Ramos (cell line): ENCODE data around the gene GRIP1.

Experiments used
- in situ Hi-C: fragments of 300-500 bp; cut with MboI; formaldehyde crosslinking; loops from one replicate; pipeline ENCODE4 v1.14.3; 2022; ENCODE audit warnings: low sequenced_read_pairs; ENCODE audit not compliant: unreplicated experiment

The GRIP1 gene

GRCh38 chr12:66302827-66303169 lies 376.1 kb downstream of the GRIP1 start:
- in situ Hi-C loops, result no loop called here

DNA sequence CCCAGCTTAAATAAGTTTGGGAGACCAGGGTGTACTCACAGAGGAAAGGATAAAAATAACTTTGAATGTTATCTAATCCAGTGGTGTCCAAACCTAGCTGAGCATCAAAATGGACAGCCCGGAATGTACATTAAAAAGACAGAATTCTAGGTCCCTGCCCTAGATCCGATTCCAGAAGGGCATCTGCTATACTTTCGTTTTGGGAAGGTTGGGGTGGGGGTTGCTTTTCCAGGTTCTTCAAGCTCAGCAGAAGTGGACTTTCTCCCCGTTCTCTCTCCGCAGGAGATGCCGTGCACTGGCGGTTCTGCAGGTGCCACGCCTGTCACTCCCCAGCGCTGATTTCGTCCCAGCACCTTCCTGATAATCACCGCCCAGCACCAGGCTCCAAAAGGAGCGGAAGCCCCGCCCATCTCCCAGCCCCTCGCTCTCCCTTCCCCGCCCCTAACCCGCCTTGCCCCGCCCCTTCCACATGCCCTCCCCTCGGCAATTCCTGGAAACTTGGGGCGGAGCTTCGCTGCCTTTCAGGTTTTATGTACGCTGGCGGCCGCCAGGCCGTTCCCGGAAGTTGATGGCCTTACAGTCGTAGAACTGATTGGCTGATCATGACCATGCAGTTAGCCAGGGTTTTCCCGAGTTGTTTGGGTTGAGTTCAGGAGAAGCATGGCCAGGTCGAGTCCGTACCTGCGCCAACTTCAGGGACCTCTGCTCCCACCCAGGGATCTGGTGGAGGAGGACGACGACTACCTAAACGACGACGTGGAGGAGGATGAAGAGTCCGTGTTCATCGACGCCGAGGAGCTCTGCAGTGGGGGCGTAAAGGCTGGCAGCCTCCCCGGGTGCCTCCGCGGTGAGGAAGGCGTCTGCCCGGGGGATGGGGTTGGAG lies 376.7 kb downstream of the GRIP1 start, which contains the start of gene HELB:
HELB (plus strand) TSS at position 550 of the 883 bp plus-strand sequence; CDS start at position 661, 111 bp downstream.
- in situ Hi-C loops, result no loop called here

DNA sequence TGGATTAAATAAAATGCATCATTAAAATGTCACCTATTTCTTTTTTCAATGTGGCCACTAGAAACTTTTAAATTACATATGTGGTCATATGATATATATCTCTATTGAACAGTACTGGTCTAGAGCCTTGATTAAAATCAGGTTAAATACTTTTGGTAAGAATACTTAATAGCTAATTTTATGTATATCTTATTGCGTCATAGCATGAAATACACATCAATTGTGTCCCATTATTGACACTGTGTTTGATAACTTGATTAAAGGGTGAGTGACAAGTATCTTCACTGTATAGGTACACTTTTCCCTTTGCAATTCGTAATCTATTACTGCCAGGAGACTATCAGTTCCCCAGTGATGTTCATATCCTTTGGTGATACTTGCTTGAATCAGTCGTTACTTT lies 381.0 kb downstream of the GRIP1 start:
- in situ Hi-C loops, result no loop called here
